MM.1S (cell line): ENCODE measurements around the gene SWSAP1.

ENCODE experiments used
- CTCF ChIP-seq: fragments of 300-600 bp; sonication (generic); IDR thresholded peaks from 2 replicates; pipeline ENCODE4 v1.5.1; 2016; ENCODE audit warnings: antibody characterized with exemption, low read length, mixed read lengths
- EZH2 ChIP-seq: fragments of 300-600 bp; sonication (generic); optimal IDR thresholded peaks from 2 replicates; pipeline ENCODE3; 2017; ENCODE audit warnings: low read depth, mild to moderate bottlenecking, antibody characterized with exemption, low read length, mixed read lengths
- EZH2phosphoT487 ChIP-seq: fragments of 300-600 bp; sonication (generic); IDR thresholded peaks from 2 replicates; pipeline ENCODE4 v1.6.1; 2018; ENCODE audit warnings: antibody characterized with exemption, low read length

DNA sequence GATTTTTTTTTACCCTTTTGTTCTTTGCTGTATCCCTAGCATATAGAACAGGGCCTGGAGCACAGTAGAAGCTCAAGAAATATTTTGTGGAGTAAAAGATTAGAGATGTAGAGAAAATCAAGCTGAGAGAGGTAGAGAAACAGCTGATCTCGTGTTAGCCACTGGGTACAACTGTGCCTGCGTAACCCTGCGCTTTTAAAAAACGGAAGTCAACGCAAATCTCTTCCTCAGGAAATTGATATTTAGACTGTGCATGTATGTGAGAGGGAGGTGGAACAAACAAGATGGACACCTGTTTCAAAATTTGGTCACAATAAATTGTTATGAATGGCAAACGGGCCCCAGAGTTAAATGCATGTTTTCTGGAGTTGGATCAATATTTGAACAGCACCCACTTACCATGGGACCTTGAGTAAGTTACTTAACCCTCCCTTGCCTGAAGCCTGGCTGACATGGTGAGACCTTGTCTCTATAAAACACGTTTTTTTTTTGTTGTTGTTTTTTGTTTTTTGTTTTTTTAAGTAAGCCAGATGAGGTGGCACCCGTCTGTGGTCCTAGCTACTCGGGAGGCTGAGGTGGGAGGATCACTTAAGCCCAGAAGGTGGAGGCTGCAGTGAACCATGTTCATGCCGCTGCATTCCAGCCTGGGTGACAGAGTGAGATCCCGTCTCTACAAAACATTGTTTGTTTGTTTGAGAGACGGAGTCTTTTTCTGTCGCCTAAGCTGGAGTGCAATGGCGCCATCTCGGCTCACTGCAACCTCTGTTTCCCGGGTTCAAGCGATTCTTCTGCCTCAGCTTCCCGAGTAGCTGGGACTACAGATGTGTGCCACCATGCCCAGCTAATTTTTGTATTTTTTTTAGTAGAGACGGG lies 12.9 kb downstream of the SWSAP1 start:
- TF ChIP-seq CTCF (no peak), EZH2 (no peak), EZH2phosphoT487 (no peak)
